Endothelial cell of umbilical vein (primary cell): ENCODE results near the gene PTPN2. TPM values are rescaled to one million over a fixed set of nuclear protein-coding genes. Genes with fewer than 3 reads are reported as not detected.

Experiments
- BruUV-seq: library from RNA; stranded (reverse); fragments of 400-500 nt; replicated peaks from 2 replicates; lab custom pipeline; 2021; lab: Mats Ljungman, UMichigan
- CTCF ChIA-PET: fragments of 300-600, 350-600 bp; sonication (Branson Sonifier 250); formaldehyde crosslinking; loops from one replicate; lab custom pipeline; 2021; ENCODE audit warnings: antibody characterized with exemption, inconsistent platforms; lab: Charles Lee
- POLR2A ChIA-PET: fragments of 300-600, 350-600 bp; sonication (Branson Sonifier 250); formaldehyde crosslinking; loops from one replicate; lab custom pipeline; 2021; ENCODE audit warnings: antibody characterized with exemption, inconsistent platforms; lab: Charles Lee
- DNase-seq: peaks from one replicate; pipeline ENCODE4 v3.0.0-alpha.2; 2011; ENCODE audit warnings: low read depth, low spot score
- FAIRE-seq: peaks from 2 replicates; lab custom pipeline; 2011; peaks lifted over from hg19 to GRCh38; lab: Jason Lieb, UNC
- H2AFZ ChIP-seq: 2 replicates; pipeline ENCODE4 v1.6.0; 2012; ENCODE audit warnings: low read depth, low read length, control low read depth, inconsistent platforms
- H3K27ac ChIP-seq: 2 replicates; pipeline ENCODE4 v1.5.1; 2011; ENCODE audit warnings: low read depth, mild to moderate bottlenecking, control low read depth, low read length, moderate library complexity; ENCODE audit not compliant: insufficient read depth
- H3K27me3 ChIP-seq, 2 experiments: 2 replicates each; pipeline versions ENCODE4 v1.6.0 to v1.6.1; 2011; ENCODE audit warnings: low read length in 2 of 2, mixed read lengths in 1 of 2; ENCODE audit not compliant: control insufficient read depth in 2 of 2, insufficient read depth in 2 of 2
- H3K36me3 ChIP-seq, 2 experiments: 2 replicates in 1 of 2; 3 replicates in 1 of 2; pipeline ENCODE4 v1.5.1; 2011; ENCODE audit warnings: low read length in 2 of 2, mild to moderate bottlenecking in 1 of 2, moderate library complexity in 1 of 2; ENCODE audit not compliant: control insufficient read depth in 2 of 2, insufficient read depth in 2 of 2; ENCODE audit errors: extremely low read depth in 1 of 2
- H3K4me1 ChIP-seq: 3 replicates; pipeline ENCODE4 v1.5.1; 2011; ENCODE audit warnings: mild to moderate bottlenecking, low read length; ENCODE audit not compliant: control insufficient read depth, insufficient read depth; ENCODE audit errors: extremely low read depth
- H3K4me2 ChIP-seq: 2 replicates; pipeline ENCODE4 v1.6.1; 2011; ENCODE audit warnings: low read length, control low read depth, mixed read lengths; ENCODE audit not compliant: insufficient read depth
- H3K4me3 ChIP-seq, 3 experiments: fragments of 200-600 bp in 1 of 3; sonication (generic), shearing (Covaris generic) in 1 of 3; replicated peaks in 1 of 3; 2 replicates each; pipeline ENCODE4 v1.5.1; 2011 to 2016; ENCODE audit warnings: control low read depth in 3 of 3, low read length in 3 of 3, mild to moderate bottlenecking in 2 of 3, inconsistent platforms in 1 of 3, low read depth in 1 of 3, moderate library complexity in 1 of 3; ENCODE audit not compliant: insufficient read depth in 1 of 3
- H3K79me2 ChIP-seq: 2 replicates; pipeline ENCODE4 v1.6.0; 2012; ENCODE audit warnings: low read length, inconsistent platforms; ENCODE audit not compliant: control insufficient read depth, insufficient read depth
- H3K9ac ChIP-seq: replicated peaks from 2 replicates; pipeline ENCODE3; 2011; ENCODE audit warnings: low read length, control low read depth; ENCODE audit not compliant: insufficient read depth; ENCODE audit errors: extremely low read depth
- H3K9me1 ChIP-seq: replicated peaks from 3 replicates; pipeline ENCODE4 v1.6.0; 2011; ENCODE audit warnings: mild to moderate bottlenecking, low read length; ENCODE audit not compliant: control insufficient read depth, insufficient read depth; ENCODE audit errors: extremely low read depth
- H3K9me3 ChIP-seq: replicated peaks from 2 replicates; pipeline ENCODE4 v1.5.1; 2012; ENCODE audit warnings: low read length, inconsistent platforms; ENCODE audit not compliant: control insufficient read depth, insufficient read depth
- H4K20me1 ChIP-seq: replicated peaks from 2 replicates; pipeline ENCODE3; 2011; ENCODE audit warnings: mild to moderate bottlenecking, low read length; ENCODE audit not compliant: control insufficient read depth, insufficient read depth; ENCODE audit errors: extremely low read depth
- EZH2 ChIP-seq: IDR thresholded peaks from 2 replicates; pipeline ENCODE4 v1.6.1; 2012; ENCODE audit warnings: borderline replicate concordance, low read depth, mild to moderate bottlenecking, moderate library complexity, low read length, inconsistent platforms; ENCODE audit not compliant: severe bottlenecking
- FOS ChIP-seq: IDR thresholded peaks from 2 replicates; pipeline ENCODE4 v1.6.1; 2011; ENCODE audit warnings: mild to moderate bottlenecking, low read length, moderate library complexity, borderline replicate concordance; ENCODE audit not compliant: insufficient read depth
- GATA2 ChIP-seq: IDR thresholded peaks from 2 replicates; pipeline ENCODE4 v1.7.0; 2011; ENCODE audit warnings: low read depth, mild to moderate bottlenecking, moderate library complexity, mixed read lengths, low read length; ENCODE audit not compliant: insufficient read length, insufficient read depth
- JUN ChIP-seq: IDR thresholded peaks from 2 replicates; pipeline ENCODE4 v1.6.1; 2011; ENCODE audit warnings: borderline replicate concordance, low read depth; ENCODE audit not compliant: insufficient read length, insufficient read depth
- MAX ChIP-seq: IDR thresholded peaks from 2 replicates; pipeline ENCODE4 v1.6.1; 2011; ENCODE audit not compliant: insufficient read depth, insufficient read length
- MYC ChIP-seq: IDR thresholded peaks from one replicate; pipeline ENCODE4 v1.6.1; 2011; ENCODE audit warnings: mild to moderate bottlenecking, low read depth, low read length
- POLR2A ChIP-seq: IDR thresholded peaks from 2 replicates; pipeline ENCODE4 v1.6.1; 2012; ENCODE audit warnings: low read depth, mild to moderate bottlenecking, control low read depth, low read length
- POLR2AphosphoS5 ChIP-seq: IDR thresholded peaks from 2 replicates; pipeline ENCODE4 v1.6.1; 2012; ENCODE audit warnings: low read depth, mild to moderate bottlenecking, control low read depth, low read length, moderate library complexity; ENCODE audit not compliant: insufficient read depth
- dilution Hi-C: fragments of 300-500 bp; cut with MboI; formaldehyde crosslinking; loops from one replicate; pipeline ENCODE4 v1.15.0; 2019; ENCODE audit warnings: low sequenced_read_pairs; ENCODE audit not compliant: extremely low pct_ligation_motif_present
- intact Hi-C: fragments of 100-400 bp; cut with micrococcal nuclease; formaldehyde crosslinking; loops from one replicate; pipeline ENCODE4 v1.10.0; 2022
- polyA plus RNA-seq, 4 experiments: library from polyadenylated mRNA; depleted of rRNA in 3 of 4; stranded (reverse) in 3 of 4; unstranded in 1 of 4; fragments of >200 nt; gene quantifications; 2 replicates each; pipeline versions ENCODE4 v1.2.1 to v1.2.3, GENCODE V29; 2011 to 2012; ENCODE audit warnings: missing spikeins in 1 of 4
- total RNA-seq: library from RNA; stranded (reverse); gene quantifications from 2 replicates; pipeline ENCODE4 v1.2.3, GENCODE V29; 2021
- TF ChIP-seq, protein P1 (sequence below), 2 donors: IDR thresholded peaks; 1 replicate in 1 of 2; 2 replicates in 1 of 2; pipeline ENCODE4 v1.5.1; 2011; ENCODE audit warnings: low read length in 2 of 2, mild to moderate bottlenecking in 2 of 2, moderate library complexity in 2 of 2, control low read depth in 1 of 2, inconsistent platforms in 1 of 2, low read depth in 1 of 2; ENCODE audit not compliant: insufficient read depth in 1 of 2; ENCODE audit errors: extremely low read depth in 1 of 2

The PTPN2 gene
- total and polyA plus RNA-seq, 2 donors (not counting 3 experiments of a cell fraction or from before 2014, with no cell fraction given) = 8.2 to 20.9 TPM

DNA sequence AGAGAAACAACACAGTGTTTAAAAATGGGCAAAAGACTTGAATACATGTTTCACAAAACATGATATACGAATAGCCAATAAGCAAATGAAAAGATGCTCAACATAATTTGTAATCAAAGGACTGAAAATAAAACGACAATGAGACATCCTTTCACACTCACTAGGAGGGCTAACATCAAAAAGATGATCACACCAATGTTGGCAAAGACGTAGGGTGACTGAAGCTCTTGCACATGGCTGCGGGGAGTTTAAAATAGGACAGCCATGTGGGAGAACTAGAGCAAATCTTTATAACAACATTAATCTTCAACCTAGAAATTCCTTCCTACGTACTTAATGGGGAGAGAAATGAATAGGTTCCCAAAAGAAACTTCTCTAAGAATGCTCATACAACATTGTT lies 44.6 kb upstream of the PTPN2 start:
- CTCF ChIA-PET = interaction anchor here (1.5 kb wide), 1 partner anchor 185 kb away, joined by 4 read pairs; no protein-coding TSS in a partner anchor
- H3K4me1 ChIP-seq = no peaks in the 10 kb centered on the region
- peaks cover 3 to 4% of the 10 kb centered on the region in 2 experiments for H3K27me3 ChIP-seq

More for the DNA sequence above, 44.6 kb upstream of the PTPN2 start:
- no peaks in the 10 kb centered on the region for H3K9me3 ChIP-seq
- H3K9ac ChIP-seq = no peak overlapping the region
- H2AFZ ChIP-seq = no peak overlapping the region
- no peak overlapping the region for H3K4me2 ChIP-seq
- H3K79me2 ChIP-seq = no peaks in the 10 kb centered on the region
- H3K9me1 ChIP-seq = no peaks in the 10 kb centered on the region
- no peaks in the 10 kb centered on the region for H3K36me3 ChIP-seq
- H4K20me1 ChIP-seq = no peaks in the 10 kb centered on the region
- no peak for FAIRE-seq
- no TSS peak for BruUV-seq
- TF ChIP-seq MYC (no peak), GATA2 (no peak), FOS (no peak), POLR2A (no peak), EZH2 (no peak), MAX (no peak), JUN (no peak), POLR2AphosphoS5 (no peak)
- TF ChIP-seq, protein P1, sequence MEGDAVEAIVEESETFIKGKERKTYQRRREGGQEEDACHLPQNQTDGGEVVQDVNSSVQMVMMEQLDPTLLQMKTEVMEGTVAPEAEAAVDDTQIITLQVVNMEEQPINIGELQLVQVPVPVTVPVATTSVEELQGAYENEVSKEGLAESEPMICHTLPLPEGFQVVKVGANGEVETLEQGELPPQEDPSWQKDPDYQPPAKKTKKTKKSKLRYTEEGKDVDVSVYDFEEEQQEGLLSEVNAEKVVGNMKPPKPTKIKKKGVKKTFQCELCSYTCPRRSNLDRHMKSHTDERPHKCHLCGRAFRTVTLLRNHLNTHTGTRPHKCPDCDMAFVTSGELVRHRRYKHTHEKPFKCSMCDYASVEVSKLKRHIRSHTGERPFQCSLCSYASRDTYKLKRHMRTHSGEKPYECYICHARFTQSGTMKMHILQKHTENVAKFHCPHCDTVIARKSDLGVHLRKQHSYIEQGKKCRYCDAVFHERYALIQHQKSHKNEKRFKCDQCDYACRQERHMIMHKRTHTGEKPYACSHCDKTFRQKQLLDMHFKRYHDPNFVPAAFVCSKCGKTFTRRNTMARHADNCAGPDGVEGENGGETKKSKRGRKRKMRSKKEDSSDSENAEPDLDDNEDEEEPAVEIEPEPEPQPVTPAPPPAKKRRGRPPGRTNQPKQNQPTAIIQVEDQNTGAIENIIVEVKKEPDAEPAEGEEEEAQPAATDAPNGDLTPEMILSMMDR (IDR thresholded peaks at IDR 0.05; ENCODE audit: extremely low read depth in 1 of 2, insufficient read depth in 1 of 2, low read depth in 1 of 2, low read length in 2 of 2) = no peak
- intact Hi-C loops = no loop called here
- H3K27ac ChIP-seq = no peak overlapping the region
- no peak for DNase-seq
- H3K4me3 ChIP-seq = no peak overlapping the region
- dilution Hi-C loops = no loop called here
- POLR2A ChIA-PET = no interaction called here
